Keratinocyte (primary cell): ENCODE measurements around the gene REEP3. TPM values are rescaled to one million over a fixed set of nuclear protein-coding genes. Genes with fewer than 3 reads are reported as not detected.

Experiments
- DNase-seq: peaks from one replicate; pipeline ENCODE4 v3.0.0-alpha.2; 2011; ENCODE audit warnings: low read depth, missing footprints, low spot score
- FAIRE-seq: peaks from 2 replicates; lab custom pipeline; 2011; peaks lifted over from hg19 to GRCh38; lab: Jason Lieb, UNC
- H2AFZ ChIP-seq: 2 replicates; pipeline ENCODE4 v1.6.0; 2012; ENCODE audit warnings: low read length, control low read depth, inconsistent platforms; ENCODE audit not compliant: control insufficient read depth
- H3K27ac ChIP-seq: 2 replicates; pipeline ENCODE4 v1.5.1; 2011; ENCODE audit warnings: low read length; ENCODE audit not compliant: control insufficient read depth, insufficient read depth
- H3K27me3 ChIP-seq: 3 replicates; pipeline ENCODE4 v1.6.0; 2011; ENCODE audit warnings: low read length; ENCODE audit not compliant: control insufficient read depth, insufficient read depth; ENCODE audit errors: extremely low read depth
- H3K36me3 ChIP-seq, 2 experiments: 2 replicates in 1 of 2; 3 replicates in 1 of 2; pipeline ENCODE4 v1.5.1; 2011; ENCODE audit warnings: low read length in 2 of 2, mild to moderate bottlenecking in 1 of 2; ENCODE audit not compliant: control insufficient read depth in 2 of 2, insufficient read depth in 2 of 2; ENCODE audit errors: extremely low read depth in 1 of 2
- H3K4me1 ChIP-seq: 3 replicates; pipeline ENCODE4 v1.5.1; 2011; ENCODE audit warnings: low read length; ENCODE audit not compliant: control insufficient read depth, insufficient read depth; ENCODE audit errors: extremely low read depth
- H3K4me2 ChIP-seq: 3 replicates; pipeline ENCODE4 v1.6.0; 2011; ENCODE audit warnings: low read depth, low read length; ENCODE audit not compliant: control insufficient read depth, insufficient read depth; ENCODE audit errors: extremely low read depth
- H3K4me3 ChIP-seq, 3 experiments: fragments of 200-600 bp in 1 of 3; sonication (generic) in 1 of 3; 2 replicates in 2 of 3; 3 replicates in 1 of 3; pipeline ENCODE4 v1.5.1; 2011 to 2016; ENCODE audit warnings: low read length in 3 of 3, mild to moderate bottlenecking in 3 of 3, control low read depth in 2 of 3, inconsistent platforms in 1 of 3, low read depth in 1 of 3, mixed read lengths in 1 of 3, mixed run types in 1 of 3, moderate library complexity in 1 of 3; ENCODE audit not compliant: control insufficient read depth in 2 of 3, insufficient read depth in 2 of 3; ENCODE audit errors: extremely low read depth in 1 of 3
- H3K79me2 ChIP-seq: 2 replicates; pipeline ENCODE4 v1.6.0; 2012; ENCODE audit warnings: low read length; ENCODE audit not compliant: control insufficient read depth, insufficient read depth
- H3K9ac ChIP-seq: 3 replicates; pipeline ENCODE4 v1.6.0; 2011; ENCODE audit warnings: low read length; ENCODE audit not compliant: control insufficient read depth, insufficient read depth; ENCODE audit errors: extremely low read depth
- H3K9me1 ChIP-seq: 3 replicates; pipeline ENCODE4 v1.6.0; 2011; ENCODE audit warnings: low read length; ENCODE audit not compliant: control insufficient read depth, insufficient read depth; ENCODE audit errors: extremely low read depth
- H3K9me3 ChIP-seq: 2 replicates; pipeline ENCODE4 v1.5.1; 2012; ENCODE audit warnings: low read depth, low read length; ENCODE audit not compliant: control insufficient read depth
- H4K20me1 ChIP-seq: 3 replicates; pipeline ENCODE4 v1.6.0; 2011; ENCODE audit warnings: low read length; ENCODE audit not compliant: control insufficient read depth, insufficient read depth; ENCODE audit errors: extremely low read depth
- CTCF ChIP-seq, 3 experiments: IDR thresholded peaks in 1 of 3; conservative IDR thresholded peaks in 1 of 3; optimal IDR thresholded peaks in 1 of 3; 2 replicates in 2 of 3; 3 replicates in 1 of 3; pipeline versions ENCODE3 to v1.5.1; 2011; ENCODE audit warnings: low read length in 3 of 3, mild to moderate bottlenecking in 3 of 3, moderate library complexity in 2 of 3, control low read depth in 1 of 3, inconsistent platforms in 1 of 3; ENCODE audit not compliant: insufficient read depth in 2 of 3; ENCODE audit errors: extremely low read depth in 1 of 3
- EZH2 ChIP-seq: IDR thresholded peaks from one replicate; pipeline ENCODE4 v1.6.1; 2012; ENCODE audit warnings: inconsistent platforms, mild to moderate bottlenecking, low read length, moderate library complexity
- dilution Hi-C: fragments of 300-500 bp; cut with MboI; formaldehyde crosslinking; loops from one replicate; pipeline ENCODE4 v1.7.0; 2020; ENCODE audit warnings: low sequenced_read_pairs; ENCODE audit not compliant: extremely low pct_ligation_motif_present
- polyA plus RNA-seq, 5 experiments: library from polyadenylated mRNA; depleted of rRNA in 3 of 5; stranded (reverse) in 3 of 5; stranded (forward) in 1 of 5; unstranded in 1 of 5; fragments of >200 nt; gene quantifications; 1 replicate in 1 of 5; 2 replicates in 3 of 5; 3 replicates in 1 of 5; pipeline versions ENCODE4 v1.2.1 to v1.2.3, GENCODE V29; 2011 to 2012; ENCODE audit warnings: missing spikeins in 2 of 5, low read depth in 1 of 5, low replicate concordance in 1 of 5

REEP3 gene
- polyA plus RNA-seq, 1 donor (not counting 4 experiments of a cell fraction or from before 2014, with no cell fraction given) = 52.8 TPM

GRCh38 chr10:63641799-63642198 is 120.6 kb downstream of the REEP3 start:
- FAIRE-seq = no peak
- H3K9me1 ChIP-seq = no peaks in the 10 kb centered on the region
- H3K9ac ChIP-seq = no peak overlapping the region
- peaks cover 3% of the 10 kb centered on the region for H3K4me1 ChIP-seq
- no peak for DNase-seq
- no peak overlapping the region for H3K27ac ChIP-seq
- no peaks in the 10 kb centered on the region for H3K79me2 ChIP-seq
- TF ChIP-seq CTCF (optimal IDR thresholded peaks at IDR 0.05 in 1 of 3, IDR thresholded peaks at IDR 0.05 in 1 of 3, conservative IDR thresholded peaks at IDR 0.05 in 1 of 3; ENCODE audit: extremely low read depth in 1 of 3, insufficient read depth in 2 of 3, low read length in 3 of 3) (no peak), EZH2 (no peak)
- no peak overlapping the region for H3K4me2 ChIP-seq
- no peak overlapping the region for H2AFZ ChIP-seq
- no peak overlapping the region for H3K4me3 ChIP-seq
- dilution Hi-C loops = no loop called here
- no peaks in the 10 kb centered on the region for H4K20me1 ChIP-seq
- H3K27me3 ChIP-seq = no peaks in the 10 kb centered on the region
- no peaks in the 10 kb centered on the region for H3K9me3 ChIP-seq
- H3K36me3 ChIP-seq = no peaks in the 10 kb centered on the region

- H4K20me1 ChIP-seq = no peaks in the 10 kb centered on the region
- FAIRE-seq = no peak
- no peaks in the 10 kb centered on the region for H3K36me3 ChIP-seq
- DNase-seq = no peak
- no peak overlapping the region for H3K4me2 ChIP-seq
- no peak overlapping the region for H3K4me3 ChIP-seq
- no peak overlapping the region for H3K27ac ChIP-seq
- peaks cover 3% of the 10 kb centered on the region for H3K4me1 ChIP-seq
- no peak for TF ChIP-seq CTCF (optimal IDR thresholded peaks at IDR 0.05 in 1 of 3, IDR thresholded peaks at IDR 0.05 in 1 of 3, conservative IDR thresholded peaks at IDR 0.05 in 1 of 3; ENCODE audit: extremely low read depth in 1 of 3, insufficient read depth in 2 of 3, low read length in 3 of 3)
- no peak for TF ChIP-seq EZH2
- no peaks in the 10 kb centered on the region for H3K27me3 ChIP-seq
- H3K79me2 ChIP-seq = no peaks in the 10 kb centered on the region
- dilution Hi-C loops = no loop called here
- H3K9ac ChIP-seq = no peak overlapping the region
- no peaks in the 10 kb centered on the region for H3K9me1 ChIP-seq
- H3K9me3 ChIP-seq = no peaks in the 10 kb centered on the region
- peak overlapping the region; percentile 41 for H2AFZ ChIP-seq
Observed at GRCh38 chr10:63642808-63643207, 121.6 kb downstream of the REEP3 start.
